ENCODE data around the gene EXOC4. TPM values are rescaled to one million over a fixed set of nuclear protein-coding genes. Genes with fewer than 3 reads are reported as not detected.

The EXOC4 gene
- total and polyA plus RNA-seq, 2 of the 13 experiments (the other 11 are each of a cell fraction or from before 2014, with no cell fraction given): 22.5 to 39.0 TPM

- peak; percentile 87 for TF ChIP-seq HNF4A (CRISPR knock-in tag; IDR thresholded peaks at IDR 0.05)
- TF ChIP-seq ZNF839 (CRISPR knock-in tag; IDR thresholded peaks at IDR 0.05; ENCODE audit: borderline replicate concordance): no peak
- TF ChIP-seq ZEB1 (IDR thresholded peaks at IDR 0.05; ENCODE audit: insufficient replicate concordance, low read depth): no peak
- no peak for TF ChIP-seq TFDP1 (CRISPR knock-in tag; IDR thresholded peaks at IDR 0.05; ENCODE audit: borderline replicate concordance)
- no peak for TF ChIP-seq ZNF597 (CRISPR knock-in tag; IDR thresholded peaks at IDR 0.05)
- TF ChIP-seq SOX5 (CRISPR knock-in tag; IDR thresholded peaks at IDR 0.05; ENCODE audit: borderline replicate concordance): no peak
- no peak for TF ChIP-seq SPEN (CRISPR knock-in tag; IDR thresholded peaks at IDR 0.05; ENCODE audit: low read depth)
- no peak for TF ChIP-seq REL (CRISPR knock-in tag; conservative IDR thresholded peaks at IDR 0.05)
- no peak for TF ChIP-seq ZNF678 (CRISPR knock-in tag; IDR thresholded peaks at IDR 0.05)
- no peak for TF ChIP-seq HMGXB3 (CRISPR knock-in tag; IDR thresholded peaks at IDR 0.05; ENCODE audit: borderline replicate concordance)
- no peak for TF ChIP-seq NKX3-1 (CRISPR knock-in tag; IDR thresholded peaks at IDR 0.05)
- peak; percentile 42; the same call in 1 of the 2 replicates for TF ChIP-seq RCOR2 (CRISPR knock-in tag; IDR thresholded peaks at IDR 0.05)
- no peak for TF ChIP-seq TRAFD1 (CRISPR knock-in tag; IDR thresholded peaks at IDR 0.05; ENCODE audit: borderline replicate concordance)
- no peak for TF ChIP-seq ZNF292 (CRISPR knock-in tag; IDR thresholded peaks at IDR 0.05; ENCODE audit: borderline replicate concordance, low read depth)
- TF ChIP-seq REXO4 (CRISPR knock-in tag; IDR thresholded peaks at IDR 0.05; ENCODE audit: borderline replicate concordance): no peak
Observed at GRCh38 chr7:133714654-133715053, 461.8 kb downstream of the EXOC4 start (continued).

All from HepG2 (cell line).